NCI-H1092 (cell line): ENCODE results near the gene PGAP3.

ENCODE experiments used
- DNase-seq: peaks from one replicate; lab custom pipeline; 2025; lab: John Stamatoyannopoulos, UW

Gene PGAP3

DNA sequence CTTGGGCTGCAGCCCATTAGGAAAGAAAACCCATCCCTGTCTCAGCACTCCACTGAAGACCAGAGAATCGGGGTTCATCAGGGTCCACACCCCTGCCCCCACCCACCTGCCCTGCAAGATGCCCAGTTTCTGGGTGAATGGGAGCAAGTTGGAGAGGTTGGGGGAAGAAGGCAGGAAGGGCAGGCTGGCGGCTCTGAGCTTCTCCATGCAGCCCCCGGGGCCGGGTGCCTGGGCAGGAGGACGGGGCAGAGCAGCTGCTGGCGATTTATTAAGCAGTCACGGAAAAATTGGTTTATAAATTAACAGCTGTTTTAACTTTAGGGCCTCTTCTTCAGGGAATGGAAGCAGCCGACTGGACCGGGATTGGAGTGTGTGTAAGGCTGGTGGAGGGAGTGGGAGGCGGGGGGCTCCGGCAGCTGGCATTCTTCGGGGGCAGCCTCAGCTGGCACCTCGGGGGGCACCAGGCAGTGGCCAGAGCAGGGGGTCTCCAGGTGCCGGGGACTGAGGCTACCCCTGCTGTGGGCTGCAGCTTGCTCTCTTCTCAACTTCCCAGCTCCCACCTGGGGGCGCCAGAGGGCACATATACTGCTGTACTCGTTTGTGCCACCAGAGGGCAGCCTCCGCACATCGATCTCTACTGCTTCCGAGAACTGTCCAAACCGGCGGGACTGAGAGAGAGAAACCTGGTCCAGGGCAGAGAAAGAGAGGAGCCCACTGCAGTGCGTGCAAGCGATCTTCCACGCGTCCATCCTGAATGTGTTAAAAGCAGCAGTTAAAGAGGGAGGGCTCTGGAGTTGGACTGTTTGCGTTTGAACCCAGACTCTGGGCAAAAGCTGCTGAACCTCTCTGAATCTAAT lies 66.1 kb downstream of the PGAP3 start:
- DNase-seq: peak; percentile 77
